Muscle layer of duodenum (tissue), 2 donors: ENCODE measurements around the gene NRIP1.

Experiments used
- H3K27ac ChIP-seq: one replicate; pipeline ENCODE4 v1.7.0; 2013; ENCODE audit warnings: mild to moderate bottlenecking, low read length
- H3K27me3 ChIP-seq: one replicate; pipeline ENCODE4 v1.7.0; 2013; ENCODE audit warnings: low read depth, mild to moderate bottlenecking, control low read depth, low read length
- H3K36me3 ChIP-seq, 2 donors: one replicate each; pipeline ENCODE4 v1.7.0; 2013; ENCODE audit warnings: low read length in 2 of 2, control low read depth in 1 of 2, mild to moderate bottlenecking in 1 of 2; ENCODE audit not compliant: insufficient read depth in 2 of 2, control insufficient read depth in 1 of 2
- H3K4me1 ChIP-seq, 2 donors: one replicate each; pipeline ENCODE4 v1.7.0; 2013; ENCODE audit warnings: low read length in 2 of 2, mild to moderate bottlenecking in 2 of 2, control low read depth in 1 of 2, moderate library complexity in 1 of 2; ENCODE audit not compliant: insufficient read depth in 2 of 2, control insufficient read depth in 1 of 2
- H3K4me3 ChIP-seq, 2 donors: one replicate each; pipeline ENCODE4 v1.7.0; 2013; ENCODE audit warnings: low read length in 2 of 2, low read depth in 1 of 2, mild to moderate bottlenecking in 1 of 2
- H3K9me3 ChIP-seq, 2 donors: one replicate each; pipeline ENCODE4 v1.7.0; 2013; ENCODE audit warnings: low read length in 2 of 2, control low read depth in 1 of 2, mild to moderate bottlenecking in 1 of 2; ENCODE audit not compliant: control insufficient read depth in 1 of 2
- donor health status: healthy.

The NRIP1 gene

DNA sequence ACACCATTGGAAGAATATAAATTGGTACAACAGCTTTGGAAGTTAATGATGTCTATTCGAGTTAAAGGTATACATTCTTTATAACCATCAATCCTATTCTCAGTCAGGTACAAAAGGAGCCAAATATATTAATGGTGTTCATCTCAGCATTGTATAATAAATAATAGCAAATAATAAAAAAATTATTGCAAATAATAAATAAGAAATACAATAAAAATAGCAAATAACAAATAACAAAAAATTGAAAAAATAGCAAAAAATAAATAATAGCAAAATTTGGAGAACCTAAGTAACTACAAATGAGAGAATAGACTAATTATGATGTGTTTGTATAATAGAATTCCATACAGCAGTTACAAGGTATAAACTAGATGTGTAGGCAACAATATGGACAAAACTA is 25.6 kb upstream of the NRIP1 start:
- Histone ChIP-seq H3K36me3 (no peaks in the 10 kb centered on the region), H3K27ac (no peak overlapping the region), H3K4me3 (no peak overlapping the region), H3K4me1 (no peaks in the 10 kb centered on the region), H3K27me3 (no peaks in the 10 kb centered on the region), H3K9me3 (no peaks in the 10 kb centered on the region)

DNA sequence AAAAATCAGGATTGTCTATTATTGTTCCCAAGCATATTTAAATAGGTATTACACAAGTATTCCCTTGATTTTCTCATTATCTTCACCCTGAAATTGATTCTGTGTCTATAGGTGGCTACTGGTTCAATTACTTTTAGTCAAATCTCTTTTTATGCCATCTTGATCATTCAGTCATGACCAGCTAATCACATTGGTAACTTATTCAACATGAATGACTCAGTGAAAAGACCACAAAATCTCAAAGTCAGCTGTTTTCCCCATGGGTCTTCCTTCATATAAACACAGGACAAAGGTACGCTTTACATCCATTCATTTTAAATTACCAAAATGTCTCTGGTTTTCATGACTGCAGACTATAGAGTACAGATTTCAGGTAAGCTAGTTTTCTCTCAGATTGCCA is 23.7 kb upstream of the NRIP1 start:
- no peaks in the 10 kb centered on the region for H3K36me3 ChIP-seq
- no peak overlapping the region for H3K27ac ChIP-seq
- no peaks in the 10 kb centered on the region for H3K27me3 ChIP-seq
- no peak overlapping the region for H3K4me3 ChIP-seq
- no peaks in the 10 kb centered on the region for H3K4me1 ChIP-seq
- H3K9me3 ChIP-seq = no peaks in the 10 kb centered on the region

DNA sequence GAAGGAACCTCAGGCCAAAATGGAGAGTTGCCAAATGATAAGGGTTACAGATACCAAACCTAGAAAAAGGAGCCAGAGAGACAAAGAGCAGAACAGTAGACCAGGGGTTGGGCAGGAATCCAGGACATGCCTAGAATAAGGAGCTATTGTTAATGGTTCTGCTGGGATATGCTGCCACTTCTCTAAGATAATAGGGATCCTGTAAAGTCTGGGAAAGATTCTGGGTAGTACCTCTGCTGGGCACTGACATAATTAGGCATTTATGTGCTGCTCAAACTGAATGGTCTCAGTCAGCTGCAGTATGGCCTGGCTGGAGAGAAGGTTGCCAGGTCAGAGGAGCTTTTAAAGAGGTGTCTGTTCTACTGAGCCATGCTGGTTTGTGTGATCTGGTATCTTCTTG is 19.9 kb upstream of the NRIP1 start:
- H3K4me1 ChIP-seq = no peaks in the 10 kb centered on the region
- H3K27ac ChIP-seq = no peak overlapping the region
- no peak overlapping the region for H3K4me3 ChIP-seq
- H3K27me3 ChIP-seq = no peaks in the 10 kb centered on the region
- no peaks in the 10 kb centered on the region for H3K36me3 ChIP-seq
- H3K9me3 ChIP-seq = no peaks in the 10 kb centered on the region

DNA sequence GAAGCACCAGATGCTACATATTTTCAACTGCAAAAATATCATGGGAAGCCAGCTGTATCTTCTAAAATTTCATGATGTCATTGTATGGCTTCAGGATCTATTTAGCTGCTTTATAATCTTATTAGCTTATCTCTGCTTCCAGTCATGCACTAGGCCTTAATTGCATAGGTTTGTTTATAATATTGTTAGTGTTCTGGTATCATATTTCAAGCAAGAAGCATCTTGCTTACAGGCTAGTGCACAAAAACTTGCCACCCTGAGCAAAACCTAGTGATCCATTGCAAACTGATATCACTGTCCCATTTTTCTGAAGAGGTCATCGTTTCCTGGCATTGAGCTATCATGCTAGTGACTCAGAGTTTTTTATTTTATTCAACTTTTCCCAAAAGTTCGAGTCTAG is 15.7 kb upstream of the NRIP1 start:
- no peaks in the 10 kb centered on the region for H3K9me3 ChIP-seq
- no peak overlapping the region for H3K4me3 ChIP-seq
- H3K27me3 ChIP-seq = no peaks in the 10 kb centered on the region
- H3K36me3 ChIP-seq = no peaks in the 10 kb centered on the region
- no peak overlapping the region for H3K27ac ChIP-seq
- H3K4me1 ChIP-seq = no peaks in the 10 kb centered on the region

DNA sequence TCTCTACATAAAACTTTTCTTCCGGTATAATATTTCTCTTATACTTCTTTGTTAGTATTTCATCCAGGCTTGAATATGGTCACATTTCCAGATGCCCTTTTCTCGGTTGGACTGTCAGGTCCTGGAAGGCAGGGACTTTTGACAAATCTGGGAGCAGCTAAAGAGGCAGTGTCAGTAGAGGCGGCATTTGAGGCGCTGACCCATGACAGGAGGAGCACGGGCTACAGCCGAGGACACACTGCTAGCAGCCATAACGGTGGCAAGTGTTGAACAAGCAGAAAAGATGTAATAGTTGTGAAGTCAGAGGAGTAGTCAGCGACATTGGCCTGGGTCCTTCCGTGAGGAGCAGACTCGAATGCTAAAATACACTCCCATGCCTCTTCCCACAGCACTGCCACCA is 14.5 kb upstream of the NRIP1 start:
- Histone ChIP-seq H3K27me3 (no peaks in the 10 kb centered on the region), H3K4me3 (no peak overlapping the region), H3K4me1 (no peaks in the 10 kb centered on the region), H3K36me3 (no peaks in the 10 kb centered on the region), H3K9me3 (no peaks in the 10 kb centered on the region), H3K27ac (no peak overlapping the region)

DNA sequence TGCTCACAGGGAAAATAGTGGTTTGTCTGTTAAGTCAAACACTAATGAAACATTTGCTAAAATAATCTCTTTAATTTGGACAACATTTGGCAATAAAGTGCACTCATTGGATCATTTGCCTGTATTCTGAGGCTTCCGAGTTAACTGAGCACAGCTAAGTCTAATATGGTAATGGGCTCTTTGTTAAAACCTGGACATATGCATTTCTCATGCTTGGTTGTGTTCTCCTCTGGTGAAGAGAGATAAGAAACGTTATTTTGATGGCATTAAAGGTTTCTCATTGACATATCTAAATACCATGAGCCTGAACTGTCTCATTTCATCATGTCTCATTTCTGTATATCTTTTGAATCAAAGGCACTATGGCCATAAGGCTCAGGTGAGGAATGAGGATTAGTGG is 13.4 kb upstream of the NRIP1 start:
- H3K4me3 ChIP-seq = no peak overlapping the region
- no peaks in the 10 kb centered on the region for H3K9me3 ChIP-seq
- no peak overlapping the region for H3K27ac ChIP-seq
- no peaks in the 10 kb centered on the region for H3K36me3 ChIP-seq
- no peaks in the 10 kb centered on the region for H3K4me1 ChIP-seq
- H3K27me3 ChIP-seq = no peaks in the 10 kb centered on the region

DNA sequence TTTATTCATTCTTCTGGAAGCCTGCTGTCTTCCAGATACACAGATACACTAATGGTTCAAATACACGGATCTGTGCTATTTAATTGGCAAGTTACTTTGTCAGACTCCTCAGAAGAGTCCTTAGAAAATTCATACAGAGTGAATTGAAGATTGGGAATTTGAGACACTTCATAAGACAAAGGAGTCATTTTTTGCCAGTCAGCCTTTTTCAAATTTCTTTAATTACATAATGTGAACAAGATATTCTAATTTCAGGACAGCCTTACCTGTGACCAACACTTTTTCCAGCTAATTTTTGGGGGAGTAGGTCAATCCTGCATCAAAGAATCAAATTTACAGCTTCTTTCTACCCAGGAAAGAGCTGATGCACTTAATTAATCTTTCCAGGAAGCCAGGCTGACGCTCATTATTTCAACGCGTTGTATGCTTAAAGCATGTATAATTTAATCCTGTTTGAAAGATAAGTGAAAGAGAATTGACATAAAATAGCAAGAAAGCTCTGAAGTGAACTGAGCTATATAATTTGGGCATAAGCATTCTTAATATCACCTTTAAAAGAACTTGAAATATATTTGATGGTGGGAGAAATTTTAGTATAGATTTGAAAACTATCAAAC is 12.8 kb upstream of the NRIP1 start:
- H3K9me3 ChIP-seq = no peaks in the 10 kb centered on the region
- no peaks in the 10 kb centered on the region for H3K4me1 ChIP-seq
- H3K36me3 ChIP-seq = no peaks in the 10 kb centered on the region
- no peak overlapping the region for H3K4me3 ChIP-seq
- no peaks in the 10 kb centered on the region for H3K27me3 ChIP-seq
- H3K27ac ChIP-seq = no peak overlapping the region

DNA sequence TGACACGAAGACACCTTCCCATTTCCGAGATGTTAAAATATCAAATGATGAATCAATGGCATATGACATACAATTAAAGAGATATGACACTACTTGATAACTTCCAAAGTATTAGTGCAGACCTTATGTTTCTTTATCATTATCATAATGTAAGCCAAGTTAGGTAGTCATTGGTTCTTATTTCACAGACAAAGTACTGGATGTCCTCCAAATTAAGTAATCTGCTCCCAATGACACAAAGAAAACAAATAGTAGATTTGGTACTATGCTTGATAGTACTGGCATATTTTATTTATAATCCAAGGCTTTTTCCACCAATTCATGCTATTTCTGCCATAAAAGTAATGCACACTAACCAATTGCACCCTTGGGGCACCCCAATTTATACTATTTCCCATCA is 11.9 kb upstream of the NRIP1 start:
- Histone ChIP-seq H3K9me3 (no peaks in the 10 kb centered on the region), H3K27me3 (no peaks in the 10 kb centered on the region), H3K4me3 (no peak overlapping the region), H3K27ac (no peak overlapping the region), H3K4me1 (no peaks in the 10 kb centered on the region), H3K36me3 (no peaks in the 10 kb centered on the region)

DNA sequence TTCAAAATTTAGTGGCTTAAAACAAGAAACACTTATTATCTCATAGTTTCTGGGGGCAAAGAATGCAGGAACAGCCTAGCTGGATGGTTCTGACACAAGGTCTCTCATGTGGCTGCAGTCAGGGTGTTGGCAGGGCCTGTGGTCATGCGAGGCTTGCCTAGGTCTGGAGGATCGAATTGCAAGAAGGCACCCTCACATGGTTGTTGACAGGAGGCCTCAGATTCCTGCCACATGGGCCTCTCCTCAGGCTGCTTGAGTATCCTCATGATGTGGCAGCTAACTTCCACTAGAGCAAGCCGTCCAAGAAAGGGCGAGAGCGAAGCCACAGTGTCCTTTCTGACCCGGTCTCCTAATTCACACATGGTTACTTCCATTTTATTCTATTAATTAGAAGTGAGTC is 6.2 kb upstream of the NRIP1 start:
- H3K27me3 ChIP-seq = no peaks in the 10 kb centered on the region
- no peaks in the 10 kb centered on the region for H3K36me3 ChIP-seq
- H3K4me1 ChIP-seq = no peaks in the 10 kb centered on the region
- H3K9me3 ChIP-seq = no peaks in the 10 kb centered on the region
- H3K27ac ChIP-seq = no peak overlapping the region
- H3K4me3 ChIP-seq = no peak overlapping the region

DNA sequence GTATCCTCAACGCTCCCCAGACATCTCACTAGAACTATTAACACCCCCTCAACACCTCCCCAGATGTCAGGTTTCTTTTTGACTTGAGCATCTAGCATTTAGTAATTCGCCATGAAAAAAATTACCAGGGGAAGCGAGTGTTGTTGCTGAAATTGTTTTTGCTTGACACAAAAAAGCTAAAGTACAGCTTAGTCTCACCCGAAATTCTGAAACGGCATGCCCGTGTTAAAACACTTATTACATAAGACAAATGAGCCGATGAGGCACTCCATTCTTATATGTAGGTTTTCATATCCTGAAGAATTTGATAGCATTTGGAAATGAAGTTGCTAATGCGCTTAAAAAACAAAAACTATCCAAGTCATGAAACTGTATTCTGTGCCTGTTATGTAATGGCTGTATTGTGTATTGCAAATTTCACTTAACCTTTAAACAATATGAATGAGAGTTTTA is 1.3 kb upstream of the NRIP1 start:
- Histone ChIP-seq H3K9me3 (no peaks in the 10 kb centered on the region), H3K4me1 (peaks cover 6 to 14% of the 10 kb centered on the region in 2 donors), H3K4me3 (peak overlapping the region; percentile 83 to 91), H3K36me3 (peaks cover 0 to 6% of the 10 kb centered on the region in 2 donors), H3K27me3 (no peaks in the 10 kb centered on the region), H3K27ac (peak overlapping the region; percentile 96)

DNA sequence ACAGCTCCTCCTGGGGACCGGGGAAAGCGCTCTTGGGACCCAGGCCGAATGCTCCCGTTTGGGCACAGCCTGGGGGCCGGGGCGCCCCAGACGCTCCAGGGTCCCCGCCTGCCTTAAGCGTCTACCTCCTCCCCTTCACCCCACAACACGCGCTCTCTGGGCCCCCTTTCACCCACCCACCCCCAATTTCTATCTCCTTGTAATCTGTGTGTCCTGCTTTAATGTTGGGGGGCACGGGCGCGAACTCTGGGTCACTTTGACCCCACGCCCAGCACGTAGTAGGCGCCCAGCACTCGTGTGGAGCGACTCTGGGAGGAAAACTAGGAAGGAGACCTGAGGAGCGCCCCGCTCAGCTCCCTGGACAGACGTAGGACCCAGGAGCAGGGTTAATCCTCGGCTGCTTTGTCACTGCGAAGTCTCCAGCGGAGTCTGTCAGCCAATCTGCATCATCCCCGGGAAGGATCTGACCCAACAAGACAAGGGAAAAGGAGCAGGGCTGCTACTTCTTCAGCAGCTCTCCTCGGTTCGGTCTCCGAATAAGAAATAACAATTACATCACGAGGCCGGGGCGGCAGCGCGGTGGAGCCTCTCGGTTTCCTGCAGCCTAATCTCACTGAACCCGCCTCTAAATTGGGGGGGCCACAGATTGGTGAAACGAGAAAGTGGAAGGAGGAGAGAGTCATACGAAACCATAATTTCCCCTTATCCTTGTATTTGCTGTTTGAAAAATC is 757 bp upstream of the NRIP1 start:
- Histone ChIP-seq H3K9me3 (no peaks in the 10 kb centered on the region), H3K27me3 (no peaks in the 10 kb centered on the region), H3K4me3 (peak overlapping the region; percentile 83 to 91), H3K36me3 (peaks cover 0 to 6% of the 10 kb centered on the region in 2 donors), H3K27ac (peak overlapping the region; percentile 96), H3K4me1 (peaks cover 11 to 20% of the 10 kb centered on the region in 2 donors)
